IPS-18c (cell line): ENCODE measurements around the gene AP1G2.
"Not testable (repeated sequence)": the region's sequence is repeated elsewhere in the genome, so short reads cannot be mapped to it uniquely, and the experiment has no call there.

ENCODE experiments used
- H3K4me3 ChIP-seq: 2 replicates; pipeline ENCODE4 v1.7.0; 2013; ENCODE audit warnings: low read depth, mild to moderate bottlenecking, low read length, moderate library complexity; ENCODE audit not compliant: insufficient read depth
- H3K9me3 ChIP-seq: one replicate; pipeline ENCODE4 v1.6.1; 2013; ENCODE audit warnings: mild to moderate bottlenecking, low read length, moderate library complexity; ENCODE audit not compliant: control insufficient read depth, insufficient read depth

AP1G2 gene

DNA sequence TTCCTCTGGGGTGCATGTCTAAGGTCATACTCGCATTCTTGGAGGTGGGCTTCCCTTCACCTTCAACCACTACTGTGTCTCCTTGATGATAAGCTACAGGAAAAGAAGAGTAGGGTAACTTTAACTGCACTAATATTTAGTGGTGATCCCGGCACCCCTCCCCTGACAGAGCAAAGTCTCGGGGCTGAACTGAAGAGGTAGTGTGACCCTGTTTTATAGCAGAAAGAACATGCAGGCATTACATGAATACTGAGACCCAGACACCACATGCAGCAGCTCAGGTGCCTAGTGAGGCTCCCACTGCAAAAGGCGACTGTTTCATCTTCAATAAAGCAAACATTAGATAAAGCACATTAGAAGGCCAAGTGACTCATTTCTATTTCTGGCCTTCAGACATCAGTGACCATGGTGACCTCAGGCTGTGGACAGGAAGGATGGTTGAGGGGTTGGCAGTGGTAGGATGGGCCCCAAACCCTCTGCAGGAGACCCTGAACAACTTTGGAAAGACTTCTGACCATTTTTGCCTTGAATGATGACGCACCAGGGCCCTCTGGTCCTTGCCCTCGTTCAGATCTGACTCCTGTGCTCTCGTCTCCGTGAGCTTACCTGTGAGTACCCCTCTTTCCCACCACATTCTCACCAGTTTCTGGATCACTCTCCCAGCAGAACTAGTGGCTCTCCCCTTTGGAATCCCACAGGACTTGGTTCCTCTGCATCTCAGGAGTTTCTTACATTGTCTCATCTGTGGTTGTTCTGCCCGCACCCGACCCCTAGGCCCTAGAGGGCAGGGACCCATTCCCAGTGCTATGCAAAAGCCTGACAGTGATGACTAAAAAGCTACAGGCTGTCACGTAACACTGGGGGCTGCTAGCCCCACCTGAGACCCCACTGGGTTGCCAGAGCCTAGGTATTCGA is 34.8 kb upstream of the AP1G2 start:
- no peaks in the 10 kb centered on the region for H3K9me3 ChIP-seq
- no peak overlapping the region for H3K4me3 ChIP-seq

DNA sequence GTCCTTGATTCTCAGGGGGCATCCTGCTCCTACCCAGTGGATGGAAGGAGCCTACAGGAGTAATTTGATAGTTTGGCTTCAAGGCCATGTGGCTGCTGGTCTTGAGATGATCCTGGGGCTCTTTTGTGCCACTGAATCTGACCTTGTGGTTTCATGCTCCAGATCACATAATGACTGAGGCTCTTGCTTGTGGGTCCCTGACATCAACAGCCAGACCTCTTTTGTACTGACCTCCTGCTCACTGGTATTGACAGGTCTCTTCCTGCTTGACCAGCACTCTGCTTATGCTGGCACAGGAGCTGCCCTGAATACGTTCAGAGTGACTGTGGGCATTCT is 34.2 kb upstream of the AP1G2 start:
- no peaks in the 10 kb centered on the region for H3K9me3 ChIP-seq

DNA sequence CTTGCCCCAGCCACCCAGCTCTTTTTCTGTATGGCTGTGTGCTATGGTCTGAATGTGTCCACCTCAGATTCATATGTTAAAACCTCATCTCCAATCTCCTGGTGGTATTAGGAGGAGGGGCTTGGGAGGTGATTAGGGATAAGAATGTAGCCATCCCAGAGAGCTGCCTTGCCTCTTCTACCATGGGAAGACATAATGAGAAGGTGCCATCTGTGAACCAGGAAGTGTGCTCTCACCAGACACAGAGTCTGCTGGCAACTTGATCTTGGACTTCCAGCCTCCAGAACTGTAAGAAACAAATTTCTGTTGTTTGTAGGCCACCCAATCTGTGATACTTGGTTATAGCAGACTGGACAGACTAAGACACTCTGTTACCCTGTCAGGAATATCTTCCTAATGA is 33.8 kb upstream of the AP1G2 start:
- no peak overlapping the region for H3K4me3 ChIP-seq
- no peaks in the 10 kb centered on the region for H3K9me3 ChIP-seq

More for the DNA sequence above, 34.2 kb upstream of the AP1G2 start:
- no peak overlapping the region for H3K4me3 ChIP-seq

DNA sequence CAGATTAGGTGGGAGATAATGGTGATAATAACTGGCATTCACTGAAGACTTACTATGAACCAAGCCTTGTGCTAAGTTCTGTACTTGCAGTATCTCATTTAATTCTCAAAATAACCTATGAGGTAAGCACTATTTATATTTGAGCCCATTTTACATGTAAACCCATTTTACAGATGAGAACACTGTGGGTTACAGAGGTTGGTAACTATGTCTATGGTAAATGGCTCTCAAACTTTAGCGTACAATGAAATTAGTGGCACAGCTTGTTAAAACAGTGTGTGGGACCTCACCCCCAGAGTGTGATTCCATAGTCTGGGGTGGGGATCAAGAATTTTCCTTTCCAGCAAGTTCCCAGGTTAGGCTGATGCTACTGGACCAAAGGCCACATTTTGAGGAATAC is 33.2 kb upstream of the AP1G2 start:
- no peak overlapping the region for H3K4me3 ChIP-seq
- no peaks in the 10 kb centered on the region for H3K9me3 ChIP-seq

DNA sequence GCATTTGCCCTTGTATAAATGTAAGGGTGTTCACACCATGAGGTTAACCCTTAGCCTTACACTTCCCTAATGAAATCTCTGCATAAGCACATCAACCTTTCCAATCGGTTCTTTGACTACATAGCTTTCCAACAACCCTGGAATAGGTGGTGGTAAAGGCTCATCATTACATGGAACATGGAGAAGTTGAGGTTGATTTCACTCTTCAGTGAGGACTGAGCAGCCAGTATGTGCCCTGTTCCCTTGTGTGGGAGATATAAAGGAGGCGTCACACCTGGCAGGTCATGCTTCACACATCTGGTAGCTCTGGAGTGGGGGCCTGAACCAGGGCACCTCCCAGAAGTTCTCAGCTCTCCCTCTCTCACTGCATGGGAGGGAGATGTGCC is 32.7 kb upstream of the AP1G2 start:
- no peak overlapping the region for H3K4me3 ChIP-seq
- H3K9me3 ChIP-seq = no peaks in the 10 kb centered on the region

DNA sequence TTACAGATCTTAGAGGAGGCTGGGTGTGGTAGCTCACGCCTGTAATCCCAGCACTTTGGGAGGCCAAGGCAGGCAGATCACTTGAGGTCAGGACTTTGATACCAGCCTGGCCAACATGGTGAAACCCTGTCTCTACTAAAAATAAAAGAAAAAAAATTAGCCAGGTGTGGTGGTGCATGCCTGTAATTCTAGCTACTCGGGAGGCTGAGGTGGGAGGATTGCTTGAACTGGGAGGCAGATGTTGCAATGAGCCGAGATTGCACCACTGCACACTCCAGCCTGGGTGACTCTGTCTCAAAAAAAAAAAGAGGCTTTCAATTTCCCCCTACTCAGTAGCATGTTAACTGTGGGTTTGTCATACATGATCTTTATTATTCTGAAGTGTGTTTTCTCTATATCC is 26.6 kb upstream of the AP1G2 start:
- H3K4me3 ChIP-seq, H3K9me3 ChIP-seq: not testable (repeated sequence)

DNA sequence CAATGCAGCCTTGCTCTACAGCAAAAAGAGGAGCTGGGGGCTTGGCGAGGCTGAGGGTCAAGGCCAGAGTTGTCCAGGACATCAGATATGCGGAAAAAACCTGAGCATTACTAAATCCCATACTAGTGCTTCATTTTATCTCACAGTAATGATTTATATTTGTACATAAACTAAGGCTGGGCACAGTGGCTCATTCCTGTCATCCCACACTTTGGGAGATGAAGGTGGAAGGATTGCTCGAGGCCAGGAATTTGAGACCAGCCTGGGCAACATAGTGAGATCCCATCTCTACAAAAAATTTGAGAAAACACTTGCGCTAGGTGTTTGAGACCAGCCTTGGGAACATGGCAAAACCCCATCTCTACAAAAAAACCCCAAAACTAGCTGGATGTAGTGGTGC is 22.6 kb upstream of the AP1G2 start:
- no peak overlapping the region for H3K4me3 ChIP-seq
- H3K9me3 ChIP-seq = no peaks in the 10 kb centered on the region

DNA sequence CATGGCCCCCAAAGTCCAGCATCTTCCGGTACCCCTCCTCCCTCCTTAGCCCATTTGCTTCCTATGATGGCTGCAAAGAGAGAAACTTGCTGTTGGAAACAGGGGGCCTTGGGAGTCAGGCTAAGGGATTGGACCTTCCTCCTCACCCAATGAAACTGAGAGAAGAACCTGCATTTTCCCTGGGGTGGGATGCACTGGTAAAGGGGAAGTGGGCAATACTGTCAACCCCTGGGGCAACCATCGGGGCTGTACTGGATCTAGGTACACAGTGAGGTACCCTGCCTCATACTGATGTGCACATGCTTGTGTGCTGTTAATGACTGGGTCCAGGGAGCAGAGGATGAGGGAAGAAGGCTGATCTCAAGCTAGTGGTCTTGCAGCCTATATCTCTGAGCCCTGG is 22.0 kb upstream of the AP1G2 start:
- Histone ChIP-seq H3K4me3 (no peak overlapping the region), H3K9me3 (no peaks in the 10 kb centered on the region)

DNA sequence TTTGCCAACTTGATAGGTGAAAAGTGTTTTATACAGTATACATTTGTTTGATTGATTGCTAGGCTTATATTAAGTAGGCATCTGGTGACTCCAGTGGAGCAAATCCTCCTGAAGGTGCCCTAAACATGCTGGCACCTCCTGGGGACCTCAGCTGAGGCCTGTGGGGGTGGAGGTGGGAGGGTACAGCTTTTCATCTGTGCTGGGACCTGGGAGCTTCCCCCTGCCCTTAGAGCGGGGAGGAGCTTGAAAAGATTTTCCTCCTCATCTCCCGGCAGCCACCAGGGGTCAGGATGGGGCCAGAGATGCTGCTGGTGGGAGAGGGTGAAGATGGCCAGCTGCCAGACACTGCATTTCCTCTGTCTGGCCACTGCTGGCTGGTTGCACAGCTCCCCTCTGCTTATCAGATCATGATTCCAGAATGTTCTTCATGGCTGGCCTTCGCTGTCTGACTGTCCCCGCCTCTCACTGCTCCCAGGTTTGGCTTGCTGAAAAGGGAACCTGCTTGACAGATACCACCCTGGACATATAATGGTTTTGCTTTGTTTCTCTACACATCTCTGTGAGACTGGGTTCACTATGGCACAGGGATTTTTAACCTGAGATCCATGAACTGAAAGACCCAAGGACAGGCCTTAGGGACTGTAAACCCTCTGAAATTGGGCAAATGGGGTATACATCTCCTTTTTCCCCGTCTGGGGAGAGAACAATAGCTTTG is 21.4 kb upstream of the AP1G2 start:
- Histone ChIP-seq H3K9me3 (no peaks in the 10 kb centered on the region), H3K4me3 (no peak overlapping the region)

DNA sequence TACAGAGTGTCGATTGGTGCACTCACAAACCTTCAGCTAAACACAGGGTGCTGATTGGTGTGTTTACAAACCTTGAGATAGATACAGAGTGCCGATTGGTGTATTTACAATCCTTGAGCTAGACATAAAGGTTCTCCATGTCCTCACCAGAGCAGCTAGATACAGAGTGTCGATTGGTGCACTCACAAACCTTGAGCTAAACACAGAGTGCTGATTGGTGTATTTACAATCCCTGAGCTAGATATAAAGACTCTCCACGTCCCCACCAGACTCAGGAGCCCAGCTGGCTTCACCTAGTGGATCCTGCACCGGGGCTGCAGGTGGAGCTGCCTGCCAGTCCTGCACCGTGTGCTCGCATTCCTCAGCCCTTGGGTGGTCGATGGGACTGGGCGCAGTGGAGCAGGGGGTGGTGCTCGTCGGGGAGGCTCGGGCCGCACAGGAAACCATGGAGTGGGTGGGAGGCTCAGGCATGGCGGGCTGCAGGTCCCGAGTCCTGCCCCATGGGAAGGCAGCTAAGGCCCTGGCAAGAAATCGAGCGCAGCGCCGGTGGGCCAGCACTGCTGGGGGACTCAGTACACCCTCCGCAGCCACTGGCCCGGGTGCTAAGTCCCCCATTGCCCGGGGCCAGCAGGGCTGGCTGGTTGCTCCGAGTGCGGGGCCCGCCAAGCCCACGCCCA is 17.1 kb upstream of the AP1G2 start:
- not testable (repeated sequence) for H3K9me3 ChIP-seq

DNA sequence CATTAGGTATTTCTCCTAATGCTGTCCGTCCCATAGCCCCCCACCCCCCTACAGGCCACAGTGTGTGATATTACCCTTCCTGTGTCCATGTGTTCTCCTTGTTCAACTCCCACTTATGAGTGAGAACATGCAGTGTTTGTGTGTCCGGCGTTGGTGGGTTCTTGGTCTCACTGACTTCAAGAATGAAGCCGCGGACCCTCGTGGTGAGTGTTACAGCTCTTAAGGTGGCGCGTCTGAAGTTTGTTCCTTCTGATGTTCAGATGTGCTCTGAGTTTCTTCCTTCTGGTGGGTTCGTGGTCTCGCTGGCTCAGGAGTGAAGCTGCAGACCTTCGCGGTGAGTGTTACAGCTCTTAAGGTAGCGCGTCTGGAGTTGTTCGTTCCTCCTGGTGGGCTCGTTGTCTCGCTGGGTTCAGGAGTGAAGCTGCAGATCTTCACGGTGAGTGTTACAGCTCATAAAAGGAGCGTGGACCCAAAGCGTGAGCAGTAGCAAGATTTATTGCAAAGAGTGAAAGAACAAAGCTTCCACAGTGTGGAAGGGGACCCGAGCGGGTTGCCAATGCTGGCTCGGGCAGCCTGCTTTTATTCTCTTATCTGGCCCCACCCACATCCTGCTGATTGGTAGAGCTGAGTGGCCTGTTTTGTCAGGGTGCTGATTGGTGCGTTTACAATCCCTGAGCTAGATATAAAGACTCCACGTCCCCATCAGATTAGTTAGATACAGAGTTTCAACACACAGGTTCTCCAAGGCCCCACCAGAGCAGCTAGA is 16.4 kb upstream of the AP1G2 start:
- H3K4me3 ChIP-seq = not testable (repeated sequence)

More for the DNA sequence above, 17.1 kb upstream of the AP1G2 start:
- not testable (repeated sequence) for H3K4me3 ChIP-seq

DNA sequence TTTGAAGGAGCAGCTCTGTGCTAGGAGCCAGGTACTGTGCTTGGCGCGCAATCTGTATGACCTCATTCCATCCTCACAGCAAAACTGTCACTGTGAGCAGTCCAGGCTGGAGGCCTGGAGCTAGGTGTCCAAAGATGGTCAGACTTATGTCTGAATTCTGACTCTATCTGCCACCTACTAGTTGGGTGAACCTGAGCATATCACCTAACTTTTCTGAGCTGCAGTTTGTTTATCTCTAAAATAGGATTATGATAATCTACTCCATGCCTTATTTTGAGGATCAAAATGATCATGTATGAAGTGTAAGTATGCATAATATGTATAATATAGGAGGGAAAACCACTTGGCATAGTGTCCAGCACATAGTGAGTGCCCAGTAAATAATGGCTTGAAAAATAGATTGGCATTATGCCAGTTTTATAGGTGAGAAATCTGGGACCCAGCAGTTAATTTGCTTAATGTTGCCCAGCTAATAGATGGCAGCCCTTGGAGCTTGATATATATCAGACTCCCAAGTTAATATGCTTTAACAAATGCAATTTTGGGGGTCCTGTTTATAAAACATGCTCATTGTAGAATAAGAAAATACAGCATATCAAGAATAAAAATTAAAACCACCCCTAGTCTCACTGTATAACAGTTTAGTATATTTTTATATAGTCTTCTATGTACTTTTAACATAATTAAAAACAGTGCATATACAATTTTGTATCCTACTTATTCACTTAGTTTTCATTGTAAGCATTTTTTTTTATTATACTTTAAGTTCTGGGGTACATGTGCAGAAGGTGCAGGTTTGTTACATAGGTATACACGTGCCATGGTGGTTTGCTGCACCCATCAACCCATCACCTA is 15.5 kb upstream of the AP1G2 start:
- Histone ChIP-seq H3K9me3 (no peaks in the 10 kb centered on the region), H3K4me3 (no peak overlapping the region)

More for the DNA sequence above, 16.4 kb upstream of the AP1G2 start:
- H3K9me3 ChIP-seq = not testable (repeated sequence)

DNA sequence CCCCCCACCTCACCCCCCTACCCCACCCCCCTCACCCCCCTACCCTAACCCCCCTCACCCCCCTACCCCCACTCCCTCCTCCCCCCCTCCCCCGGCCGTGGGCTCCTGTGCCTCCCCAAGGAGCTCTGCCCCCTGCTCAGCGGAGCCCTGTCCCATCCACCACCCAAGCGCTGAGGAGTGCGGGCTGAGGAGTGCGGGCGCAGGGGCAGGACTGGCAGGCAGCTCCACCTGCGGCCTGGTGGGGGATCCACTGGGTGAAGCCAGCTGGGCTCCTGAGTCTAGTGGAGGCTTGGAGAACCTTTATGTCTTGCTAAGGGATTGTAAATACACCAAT is 13.3 kb upstream of the AP1G2 start:
- Histone ChIP-seq H3K4me3 (no peak overlapping the region), H3K9me3 (no peaks in the 10 kb centered on the region)

DNA sequence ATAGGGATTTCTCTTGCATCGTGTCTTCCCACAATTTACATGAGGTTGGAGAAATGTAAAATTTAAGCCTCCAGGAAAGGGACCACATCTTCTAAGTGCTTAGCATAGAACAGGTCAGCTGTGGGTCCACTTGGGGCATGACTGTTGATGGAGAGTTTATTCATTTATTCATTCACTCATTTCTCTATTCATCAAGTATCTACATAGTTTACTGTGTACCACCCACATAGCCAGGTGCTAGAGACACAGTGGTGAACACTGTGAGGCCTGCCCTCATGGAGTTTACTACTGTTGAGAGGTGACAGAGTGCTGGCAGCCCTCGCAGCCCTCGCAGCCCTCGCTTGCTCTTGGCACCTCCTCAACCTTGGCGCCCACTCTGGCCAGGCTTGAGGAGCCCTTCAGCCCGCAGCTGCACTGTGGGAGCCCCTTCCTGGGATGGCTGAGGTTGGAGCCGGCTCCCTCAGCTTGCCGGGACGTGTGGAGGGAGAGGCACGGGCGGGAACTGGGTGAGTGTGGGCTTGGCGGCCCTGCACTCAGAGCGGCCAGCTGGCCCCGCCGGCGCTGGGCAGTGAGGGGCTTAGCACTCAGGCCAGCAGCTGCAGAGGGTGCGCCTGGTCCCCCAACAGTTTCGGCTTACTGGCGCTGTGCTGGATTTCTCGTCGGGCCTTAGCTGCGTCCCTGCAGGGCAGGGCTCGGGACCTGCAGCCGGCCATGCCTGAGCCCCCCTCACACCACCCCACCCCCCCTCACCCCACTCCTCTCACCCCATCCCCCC is 12.7 kb upstream of the AP1G2 start:
- no peaks in the 10 kb centered on the region for H3K9me3 ChIP-seq
- no peak overlapping the region for H3K4me3 ChIP-seq

DNA sequence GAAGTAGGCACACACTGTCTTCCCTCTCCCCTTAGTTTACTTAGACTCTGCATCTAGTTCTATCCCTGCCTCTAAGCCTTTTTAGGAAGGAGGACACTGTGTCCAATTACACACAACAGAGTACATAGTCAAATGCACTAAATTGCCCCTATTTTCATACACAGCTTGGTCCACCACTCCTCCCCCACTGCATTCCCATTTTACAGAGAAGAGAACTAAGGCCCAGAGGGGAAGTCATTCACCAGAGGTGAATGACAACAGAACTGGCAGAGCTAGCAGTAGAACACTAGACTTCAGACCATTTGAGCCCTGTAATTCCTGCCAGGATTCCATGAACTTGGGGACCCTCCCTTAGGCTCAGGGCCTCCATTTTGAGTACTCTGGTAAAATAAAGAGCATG is 12.1 kb upstream of the AP1G2 start:
- no peak overlapping the region for H3K4me3 ChIP-seq

DNA sequence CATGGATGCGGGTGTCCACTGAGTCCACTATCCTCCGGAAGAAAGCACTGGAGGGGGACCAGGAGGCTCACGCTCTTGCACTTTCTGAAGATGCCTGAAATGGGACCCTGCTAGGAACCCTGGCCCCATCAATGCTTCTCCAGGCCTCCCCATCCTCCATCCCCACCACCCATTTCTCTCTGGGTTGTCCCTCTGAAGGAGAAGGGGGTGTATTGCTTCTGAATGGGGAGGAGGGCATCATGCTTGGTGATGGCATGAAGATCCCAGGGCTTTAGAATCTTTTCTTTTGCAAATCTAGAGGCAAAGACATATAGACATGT is 11.7 kb upstream of the AP1G2 start:
- no peaks in the 10 kb centered on the region for H3K9me3 ChIP-seq
- H3K4me3 ChIP-seq = no peak overlapping the region

More for the DNA sequence above, 12.1 kb upstream of the AP1G2 start:
- no peaks in the 10 kb centered on the region for H3K9me3 ChIP-seq
